Smooth muscle cell of the brain vasculature (primary cell): Measurements from ENCODE around the gene OSCP1.
"Not testable (repeated sequence)": the region's sequence is repeated elsewhere in the genome, so short reads cannot be mapped to it uniquely, and the experiment has no call there.

Experiments used
- DNase-seq: peaks from one replicate; pipeline ENCODE4 v3.0.0-alpha.2; 2012; ENCODE audit warnings: low read depth, low spot score

The OSCP1 gene

GRCh38 chr1:36450270-36450918 lies at the start of gene OSCP1:
Gene OSCP1 (minus strand): TSS chr1:36450451. CDS start chr1:36450369, 82 bp downstream.
- DNase-seq, result peak; percentile 89

- no peak for DNase-seq
These were observed 47.0 kb upstream of the OSCP1 start for GRCh38 chr1:36497207-36497606.

- DNase-seq, result no peak
These were observed 44.7 kb upstream of the OSCP1 start for GRCh38 chr1:36494971-36495370.

- no peak for DNase-seq
These were observed 43.3 kb upstream of the OSCP1 start for GRCh38 chr1:36493524-36493923.

- no peak for DNase-seq
These were observed 42.2 kb upstream of the OSCP1 start for GRCh38 chr1:36492491-36492890.

GRCh38 chr1:36489258-36490051 lies 39.2 kb upstream of the OSCP1 start:
- not testable (repeated sequence) for DNase-seq

- no peak for DNase-seq
These were observed 37.7 kb upstream of the OSCP1 start for GRCh38 chr1:36487906-36488305.

- DNase-seq, result not testable (repeated sequence)
These were observed 37.1 kb upstream of the OSCP1 start for GRCh38 chr1:36487336-36487725.

- no peak for DNase-seq
These were observed 36.4 kb upstream of the OSCP1 start for GRCh38 chr1:36486439-36487335.

GRCh38 chr1:36486093-36486438 lies 35.8 kb upstream of the OSCP1 start:
- DNase-seq, result no peak

GRCh38 chr1:36484099-36484498 lies 33.8 kb upstream of the OSCP1 start:
- DNase-seq, result no peak

- no peak for DNase-seq
These were observed 32.6 kb upstream of the OSCP1 start, which contains the start of gene CSF3R for GRCh38 chr1:36482724-36483388. Gene CSF3R (minus strand): TSS chr1:36482913. CDS start chr1:36479496, 3,417 bp downstream.

GRCh38 chr1:36481771-36482723 lies 31.8 kb upstream of the OSCP1 start:
- no peak for DNase-seq

- no peak for DNase-seq
These were observed 30.8 kb upstream of the OSCP1 start for GRCh38 chr1:36481091-36481490.

- no peak for DNase-seq
These were observed 29.9 kb upstream of the OSCP1 start for GRCh38 chr1:36480161-36480560.

GRCh38 chr1:36479505-36480051 lies 29.3 kb upstream of the OSCP1 start:
- no peak for DNase-seq

- not testable (repeated sequence) for DNase-seq
These were observed 27.4 kb upstream of the OSCP1 start for GRCh38 chr1:36477615-36478014.

- DNase-seq, result no peak
These were observed 26.7 kb upstream of the OSCP1 start for GRCh38 chr1:36476945-36477344.

GRCh38 chr1:36475910-36476604 lies 25.8 kb upstream of the OSCP1 start:
- DNase-seq, result no peak
